AML-193 (cell line): Measurements from ENCODE around the gene MYO5B.
"Not testable (repeated sequence)": the region's sequence is repeated elsewhere in the genome, so short reads cannot be mapped to it uniquely, and the experiment has no call there.

Experiments used
- DNase-seq, 2 experiments: peaks; one replicate each; lab custom pipeline; 2025; lab: John Stamatoyannopoulos, UW

MYO5B gene

DNA sequence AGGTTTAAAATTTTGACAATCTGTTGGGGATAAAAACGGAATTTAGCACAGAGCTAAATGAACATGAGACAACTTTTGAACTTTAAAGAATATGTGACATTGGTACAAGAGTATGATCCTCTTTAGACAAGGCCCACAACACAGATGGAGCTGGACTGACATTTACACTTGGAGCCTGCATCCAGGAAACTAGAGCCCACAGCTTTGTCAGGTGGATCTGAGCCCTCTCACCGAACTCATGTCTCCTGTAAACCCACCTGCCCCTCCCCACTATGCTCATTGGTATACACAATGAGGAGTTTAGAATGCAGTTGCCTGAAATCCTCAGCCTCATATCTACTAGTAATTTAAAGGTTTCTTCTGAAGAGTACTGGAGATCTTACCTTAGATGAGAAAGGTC lies 359.5 kb downstream of the MYO5B start:
- no peak for DNase-seq

DNA sequence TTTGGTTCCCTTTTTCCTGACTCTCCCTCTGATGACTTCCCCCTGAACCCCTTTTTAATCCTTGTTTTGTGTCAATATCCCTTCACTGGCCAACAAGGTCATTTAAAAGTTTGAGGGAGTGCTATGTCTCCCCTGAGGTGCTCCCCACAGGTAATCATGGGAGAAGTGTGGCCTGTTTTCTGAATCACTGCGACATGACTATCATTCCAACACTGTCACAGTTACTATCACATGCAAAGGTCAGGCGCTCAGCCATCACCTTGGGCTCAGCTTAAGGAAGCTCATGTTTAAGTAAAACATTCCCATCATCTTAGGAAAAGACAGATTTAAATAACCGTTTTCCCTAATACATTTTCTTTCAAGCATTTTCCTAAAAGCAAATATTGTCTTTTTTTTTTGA lies 360.7 kb downstream of the MYO5B start:
- DNase-seq, result no peak

DNA sequence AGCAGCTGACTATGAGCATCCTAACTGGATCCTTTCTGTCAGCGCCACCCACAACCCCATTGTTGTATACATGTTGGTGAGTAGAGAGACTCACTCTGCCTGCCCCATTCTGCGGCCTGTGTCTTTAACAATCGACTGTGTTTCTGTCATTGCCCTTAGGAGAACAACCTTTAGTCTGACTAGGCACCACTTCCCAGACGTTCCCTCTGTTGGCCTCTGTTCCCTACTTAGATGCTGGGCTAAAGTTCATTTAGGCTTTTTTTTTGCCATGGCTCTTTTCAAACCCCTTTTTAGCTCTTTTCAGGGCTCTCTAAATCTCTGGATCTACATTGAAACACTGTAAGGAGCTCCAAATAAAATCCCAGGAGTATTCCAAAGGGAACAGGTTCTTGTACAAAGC lies 361.1 kb downstream of the MYO5B start:
- DNase-seq, result no peak

DNA sequence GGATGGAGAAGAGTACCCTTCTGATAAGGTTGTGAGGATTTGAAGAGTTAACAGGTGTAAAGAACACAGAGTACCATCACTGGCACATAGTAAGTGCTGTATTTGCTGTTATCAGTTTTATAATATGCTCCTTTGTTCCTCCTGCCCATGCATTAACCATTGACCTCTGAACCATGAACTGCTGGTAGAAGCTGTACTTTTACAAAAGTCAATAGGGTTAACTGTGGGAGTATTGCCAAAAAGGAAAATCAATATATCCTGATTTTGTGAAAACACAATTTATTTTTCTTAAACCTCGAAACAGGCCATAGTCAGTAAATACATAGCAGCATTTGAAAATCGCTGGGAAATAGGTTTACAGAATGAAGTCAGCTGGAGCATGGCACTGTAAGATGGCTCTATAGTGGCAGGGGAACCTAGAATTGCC lies 362.7 kb downstream of the MYO5B start:
- no peak for DNase-seq

DNA sequence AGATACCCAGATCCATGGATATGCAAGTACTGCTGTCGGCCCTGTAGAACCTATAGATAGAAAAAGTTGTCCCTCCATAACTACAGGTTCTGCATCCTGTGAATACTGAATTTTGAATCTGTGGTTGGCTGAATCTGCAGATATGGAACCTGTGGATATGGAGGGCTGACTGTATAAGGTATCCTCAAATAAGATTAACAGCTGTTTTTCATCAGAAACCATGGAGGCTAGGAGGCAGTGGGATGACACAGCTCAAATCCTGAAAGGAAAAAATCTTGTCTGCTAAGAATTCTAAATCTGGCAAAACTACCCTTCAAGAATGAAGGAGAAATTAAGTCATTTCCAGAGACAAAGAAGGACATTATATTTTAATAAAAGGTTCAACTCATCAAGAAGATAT lies 367.0 kb downstream of the MYO5B start:
- no peak for DNase-seq

DNA sequence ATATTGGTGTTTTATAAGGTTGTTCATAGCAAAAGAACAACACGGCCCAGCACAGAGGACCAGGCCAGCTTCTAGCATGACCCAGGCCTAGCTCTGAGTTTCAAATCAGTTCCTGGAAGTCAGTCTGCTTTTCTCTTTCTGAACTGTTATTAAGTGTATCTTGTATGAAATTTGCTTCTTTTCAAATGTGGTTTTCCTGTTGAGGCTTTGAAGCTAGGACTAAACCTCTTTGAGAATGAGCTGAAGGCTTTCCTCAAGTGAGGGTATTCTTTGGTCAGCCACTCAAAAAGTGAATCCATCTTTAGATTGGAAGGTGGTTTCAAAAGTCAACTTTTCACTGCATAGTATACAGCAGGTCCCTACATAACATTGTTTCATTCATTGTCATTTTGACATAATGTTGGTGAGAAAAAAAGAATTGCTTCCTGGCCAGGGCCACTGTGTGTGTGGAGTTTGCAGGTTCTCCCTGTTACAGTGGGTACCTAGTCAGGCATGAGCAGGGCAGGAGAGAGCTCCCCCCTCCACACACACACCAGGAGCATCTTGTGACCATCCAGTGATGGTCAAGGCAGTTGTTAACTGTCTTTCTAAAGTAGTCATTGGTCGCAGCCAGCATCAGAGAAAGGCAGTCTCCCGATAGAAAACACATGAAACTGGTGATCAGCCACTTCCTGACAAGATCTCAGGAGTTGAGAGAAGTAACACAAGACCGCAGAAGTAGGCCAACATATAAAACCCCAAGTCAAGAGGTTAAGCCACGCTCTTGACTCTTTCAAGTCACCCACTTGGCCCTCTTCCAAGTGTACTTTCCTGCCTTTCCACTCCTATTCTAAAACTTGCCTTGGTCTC lies 374.9 kb downstream of the MYO5B start:
- peak; percentile 12 to 24 for DNase-seq

DNA sequence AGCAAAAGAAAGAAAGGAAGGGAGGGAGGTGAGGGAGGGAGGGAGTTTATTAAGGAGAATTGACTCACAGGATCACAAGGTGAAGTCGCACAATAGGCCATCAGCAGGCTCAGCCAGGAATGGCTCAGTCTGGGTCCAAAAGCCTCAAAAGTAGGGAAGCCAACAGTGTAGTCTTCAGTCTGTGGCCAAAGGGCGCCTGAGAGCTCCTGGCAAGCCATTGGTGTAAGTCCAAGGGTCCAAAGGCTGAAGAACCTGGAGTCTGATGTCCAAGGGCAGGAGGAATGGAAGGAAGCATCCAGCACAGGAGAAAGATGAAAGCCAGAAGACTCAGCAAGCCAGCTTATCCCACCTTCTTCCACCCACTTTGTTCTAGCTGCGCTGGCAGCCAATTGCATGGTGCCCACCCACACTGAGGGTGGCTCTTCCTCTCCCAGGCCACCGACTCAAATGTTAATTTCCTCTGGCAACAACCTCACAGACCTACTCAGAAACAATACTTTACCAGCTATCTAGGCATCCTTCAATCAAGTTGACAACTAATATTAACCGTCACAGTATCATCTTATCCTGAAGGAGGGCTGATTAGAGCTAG lies 375.8 kb downstream of the MYO5B start:
- no peak for DNase-seq

DNA sequence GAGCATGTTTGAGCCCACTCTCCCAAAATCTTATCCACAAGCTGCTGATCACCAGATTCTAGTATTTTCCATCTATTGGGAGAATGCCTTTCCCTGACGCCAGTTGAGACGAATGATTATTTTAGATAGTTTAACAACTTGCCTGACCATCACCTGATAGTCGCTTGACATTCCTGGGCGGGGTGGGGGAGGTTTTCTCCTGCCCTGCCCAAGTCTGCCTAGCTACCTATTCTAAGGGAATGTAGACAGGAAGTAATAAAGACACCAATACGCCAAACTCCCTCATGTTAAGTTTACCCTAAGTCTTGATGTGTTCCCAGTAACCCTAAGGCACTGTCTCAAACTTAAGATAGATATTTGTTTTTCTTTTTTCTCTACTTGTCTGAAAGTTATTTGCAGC lies 377.0 kb downstream of the MYO5B start:
- no peak for DNase-seq

DNA sequence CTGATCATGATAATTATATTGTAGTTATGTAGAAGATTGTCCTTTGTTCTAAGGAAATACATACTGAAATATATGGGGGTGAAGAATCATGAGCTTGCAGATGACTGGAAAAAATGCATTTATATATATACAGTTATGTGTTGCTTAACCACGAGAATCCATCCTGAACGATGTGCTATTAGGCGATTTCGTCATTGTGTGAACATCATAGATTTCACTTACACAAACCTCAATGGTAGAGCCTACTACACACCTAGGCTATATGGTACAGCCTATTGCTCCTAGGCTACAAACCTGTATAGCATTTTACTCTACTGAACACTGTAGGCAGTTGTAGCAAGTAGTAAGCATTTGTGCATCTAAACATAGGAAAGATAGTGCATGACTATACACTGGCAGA lies 379.0 kb downstream of the MYO5B start:
- DNase-seq, result peak in 1 of 2 experiments; percentile 1

DNA sequence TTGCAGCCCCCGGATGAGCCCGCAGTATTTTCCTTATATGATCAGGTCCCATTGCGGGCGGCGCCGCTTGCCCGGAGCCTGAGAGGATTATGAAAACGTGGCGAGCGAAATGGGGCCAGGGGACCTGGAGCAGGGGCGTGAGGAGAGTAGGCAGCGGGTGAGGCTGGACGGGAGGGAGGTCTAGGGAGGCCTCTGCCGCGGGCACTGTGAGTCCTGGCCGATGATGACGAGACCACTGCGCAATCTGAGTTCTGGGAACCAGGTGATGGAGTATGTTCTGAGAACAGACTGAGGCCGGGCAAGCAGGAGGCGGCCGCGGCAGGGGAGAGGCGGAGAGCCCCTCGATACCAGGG lies 380.8 kb downstream of the MYO5B start:
- DNase-seq, result peak; percentile 44 to 52

DNA sequence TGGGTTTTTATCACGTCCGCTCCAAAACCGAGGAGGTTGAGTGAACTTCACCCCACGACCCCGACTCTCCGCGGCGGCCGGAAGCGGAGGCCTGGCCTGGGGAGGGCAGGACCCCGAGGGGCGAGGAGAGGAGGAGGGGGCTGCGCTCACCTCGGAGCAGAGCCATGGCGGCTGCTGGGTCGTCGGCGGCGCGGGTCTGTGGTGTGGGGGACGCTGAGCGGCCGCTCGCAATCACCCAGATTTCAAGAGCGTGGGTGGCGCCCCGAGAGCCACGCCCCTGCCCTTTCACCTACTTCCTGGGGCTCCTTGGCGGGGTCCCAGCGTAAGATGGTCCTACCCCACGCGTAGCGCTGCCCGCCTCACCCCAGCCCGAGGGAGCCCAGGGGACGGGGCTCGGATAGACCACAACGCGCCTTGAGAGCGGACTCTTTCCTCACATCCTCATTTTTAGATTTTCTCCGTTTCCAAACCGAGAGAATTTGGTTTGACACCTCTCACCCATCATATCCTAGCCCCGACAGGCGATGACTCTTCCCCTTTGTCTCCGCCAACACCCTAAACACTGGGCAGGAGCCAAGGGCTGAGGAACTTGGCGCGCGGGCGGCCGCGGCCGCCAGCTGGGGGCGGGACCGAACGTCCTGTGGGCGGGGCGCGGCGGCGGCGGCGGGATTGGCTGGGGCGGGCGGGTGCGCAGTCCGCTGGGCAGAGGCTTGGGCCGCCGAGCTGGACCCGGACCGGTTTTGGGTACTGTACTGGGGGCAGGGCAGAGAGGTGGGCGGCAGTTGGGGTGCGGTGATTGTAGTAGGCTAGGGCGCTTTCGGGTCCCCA lies 381.4 kb downstream of the MYO5B start, which contains the start of gene ACAA2:
Gene ACAA2, minus strand, starts transcription at position 215 of the 828 bp plus-strand sequence. Its CDS starts 49 bp downstream, at position 166.
- DNase-seq, result peak; percentile 74 to 75

DNA sequence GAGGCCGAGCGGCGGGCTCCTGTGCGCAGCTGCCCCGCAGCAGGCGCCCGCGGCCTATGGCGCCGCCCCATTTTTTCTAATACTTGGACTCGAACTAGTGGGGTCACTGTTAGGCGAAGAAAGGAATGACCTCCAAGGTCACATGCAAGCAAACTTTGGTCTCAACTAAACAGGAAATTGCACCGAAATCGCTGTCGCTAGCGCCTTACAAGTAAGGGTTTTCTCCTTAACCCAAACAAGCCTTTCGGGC lies 382.0 kb downstream of the MYO5B start:
- peak; percentile 28 to 38 for DNase-seq

DNA sequence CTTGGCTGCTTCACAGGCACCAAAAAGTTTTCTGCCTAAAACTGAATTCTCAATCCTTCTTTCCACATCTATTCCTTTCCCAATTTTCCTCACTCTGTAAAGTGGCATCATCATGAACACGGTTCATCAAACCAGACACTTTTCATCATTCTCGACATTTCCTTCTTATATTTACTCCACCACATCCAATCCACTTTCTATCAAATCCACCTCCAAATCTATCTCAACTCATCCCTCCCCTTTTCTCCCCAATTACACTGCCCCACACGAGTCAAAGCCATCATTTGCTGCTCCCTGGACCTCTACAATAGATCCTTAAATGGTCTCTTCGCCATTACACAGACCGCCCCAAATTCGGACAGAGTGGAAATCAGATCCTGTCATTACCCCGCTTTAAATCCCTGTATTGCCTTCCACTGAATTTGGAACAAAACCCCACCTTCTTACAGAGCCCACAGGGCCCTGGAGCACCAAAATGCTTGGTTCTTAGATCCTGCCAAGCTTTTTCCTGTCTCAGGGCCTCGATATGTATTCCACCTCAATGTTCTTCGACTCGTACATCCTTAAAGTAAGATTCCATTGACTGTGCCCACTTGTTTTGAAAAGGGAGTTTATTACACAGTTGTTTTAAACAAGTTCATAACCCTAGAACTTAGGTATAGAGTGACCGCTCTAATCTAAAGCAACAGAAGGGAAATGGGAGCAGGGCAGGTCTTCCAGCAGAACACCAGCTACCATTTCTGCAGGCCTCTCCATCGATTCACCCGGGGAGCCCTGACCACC lies 382.5 kb downstream of the MYO5B start:
- DNase-seq, result no peak

DNA sequence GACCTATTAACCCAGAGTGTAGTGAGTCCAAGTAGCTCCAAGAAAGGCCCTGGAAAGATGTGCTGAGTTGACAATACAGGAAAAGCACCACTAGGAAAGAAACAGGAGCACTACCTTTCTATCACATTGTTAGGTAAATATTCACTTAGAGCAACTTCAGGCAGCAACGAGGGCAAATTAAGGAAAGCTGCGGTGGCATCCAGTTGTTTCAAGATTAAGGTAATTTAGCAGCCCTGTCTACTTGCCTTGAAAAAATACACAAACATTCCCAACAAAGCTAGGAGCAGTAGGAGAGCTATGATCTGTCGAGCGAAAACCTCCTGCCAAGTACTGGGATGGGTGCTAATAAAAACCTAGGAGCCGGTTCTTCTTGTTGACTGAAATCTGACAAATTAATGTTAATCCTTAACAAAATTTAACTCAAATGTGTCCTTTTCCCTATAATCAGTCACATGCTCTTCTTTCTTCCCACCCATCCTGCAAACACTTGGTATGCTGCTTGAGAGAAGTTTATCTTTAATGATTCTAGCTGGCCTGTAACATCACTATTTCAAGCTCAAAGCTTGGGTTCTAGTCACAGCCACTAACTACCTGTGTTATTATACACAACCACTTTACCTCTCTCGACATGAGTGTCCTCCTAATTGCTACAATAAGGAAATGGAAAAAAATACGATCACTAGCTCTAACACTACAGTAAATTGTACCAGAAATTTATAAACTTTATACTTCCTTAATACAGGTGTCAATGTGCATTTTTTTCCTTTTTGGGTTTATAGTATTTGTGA lies 383.6 kb downstream of the MYO5B start:
- no peak for DNase-seq

DNA sequence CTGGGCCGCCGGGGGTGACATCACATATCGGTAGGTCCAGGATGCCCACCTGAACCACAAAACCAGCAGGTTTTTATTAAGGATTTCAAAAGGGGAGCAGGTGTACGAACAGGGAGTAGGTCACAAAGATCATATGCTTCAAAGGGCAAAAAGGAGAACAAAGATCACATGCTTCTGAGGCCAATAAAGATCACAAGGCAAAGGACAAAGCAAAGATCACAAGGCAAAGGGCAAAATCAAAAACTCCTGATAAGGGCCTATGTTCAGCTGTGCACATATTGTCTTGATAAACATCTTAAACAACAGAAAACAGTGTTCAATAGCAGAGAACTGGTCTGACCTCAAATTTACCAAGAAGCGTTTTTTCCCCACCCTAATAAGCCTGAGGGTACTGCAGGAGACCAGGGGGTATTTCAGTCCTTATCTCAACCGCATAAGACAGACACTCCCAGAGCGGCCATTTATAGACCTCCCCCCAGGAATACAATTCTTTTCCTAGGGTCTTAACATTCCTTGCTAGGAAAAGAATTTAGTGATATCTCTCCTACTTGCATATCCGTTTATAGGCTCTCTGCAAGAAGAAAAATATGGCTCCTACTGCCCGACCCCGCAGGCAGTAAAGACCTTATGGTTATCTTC lies 386.3 kb downstream of the MYO5B start:
- DNase-seq, result not testable (repeated sequence)

DNA sequence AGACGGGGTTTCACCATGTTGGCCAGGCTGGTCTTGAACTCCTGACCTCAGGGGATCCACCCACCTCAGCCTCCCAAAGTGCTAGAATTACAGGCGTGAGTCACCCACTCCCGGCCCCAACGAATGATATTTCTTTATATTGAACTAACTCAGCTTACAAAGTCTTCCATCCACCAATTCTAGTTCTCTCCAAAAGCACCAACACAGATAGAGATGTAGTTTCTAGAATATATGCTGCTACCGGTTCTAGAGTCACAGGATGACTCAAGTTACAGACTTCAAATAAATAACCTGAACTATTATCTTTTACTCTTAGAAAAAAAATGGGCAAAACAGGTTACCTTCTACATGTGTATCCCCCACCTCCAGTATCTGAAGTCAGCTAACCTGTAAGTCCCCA lies 390.9 kb downstream of the MYO5B start:
- DNase-seq, result no peak

DNA sequence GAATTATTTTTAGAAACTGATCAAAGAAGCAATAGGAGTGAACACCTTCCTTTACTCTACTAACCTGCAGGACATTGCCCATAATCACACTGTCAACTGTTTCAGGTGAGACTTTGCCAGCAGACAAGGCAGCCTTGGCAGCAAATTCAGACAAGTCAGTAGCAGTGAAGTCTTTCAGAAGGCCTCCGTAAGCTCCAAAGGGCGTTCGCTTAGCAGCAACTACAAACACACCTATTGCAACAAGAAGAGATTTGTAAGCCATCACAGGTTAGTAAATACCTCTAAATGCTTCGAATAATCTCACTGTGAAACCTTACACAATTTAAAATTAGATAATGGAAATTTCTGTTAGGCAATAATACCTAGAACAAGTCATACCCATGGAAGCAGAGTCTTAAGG lies 392.3 kb downstream of the MYO5B start:
- no peak for DNase-seq

DNA sequence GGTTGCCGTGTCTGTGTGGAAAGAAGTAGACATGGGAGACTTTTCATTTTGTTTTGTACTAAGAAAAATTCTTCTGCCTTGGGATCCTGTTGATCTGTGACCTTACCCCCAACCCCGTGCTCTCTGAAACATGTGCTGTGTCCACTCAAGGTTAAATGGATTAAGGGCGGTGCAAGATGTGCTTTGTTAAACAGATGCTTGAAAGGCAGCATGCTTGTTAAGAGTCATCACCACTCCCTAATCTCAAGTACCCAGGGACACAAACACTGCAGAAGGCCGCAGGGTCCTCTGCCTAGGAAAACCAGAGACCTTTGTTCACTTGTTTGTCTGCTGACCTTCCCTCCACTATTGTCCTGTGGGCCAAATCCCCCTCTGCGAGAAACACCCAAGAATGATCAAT lies 394.5 kb downstream of the MYO5B start:
- DNase-seq, result not testable (repeated sequence)

DNA sequence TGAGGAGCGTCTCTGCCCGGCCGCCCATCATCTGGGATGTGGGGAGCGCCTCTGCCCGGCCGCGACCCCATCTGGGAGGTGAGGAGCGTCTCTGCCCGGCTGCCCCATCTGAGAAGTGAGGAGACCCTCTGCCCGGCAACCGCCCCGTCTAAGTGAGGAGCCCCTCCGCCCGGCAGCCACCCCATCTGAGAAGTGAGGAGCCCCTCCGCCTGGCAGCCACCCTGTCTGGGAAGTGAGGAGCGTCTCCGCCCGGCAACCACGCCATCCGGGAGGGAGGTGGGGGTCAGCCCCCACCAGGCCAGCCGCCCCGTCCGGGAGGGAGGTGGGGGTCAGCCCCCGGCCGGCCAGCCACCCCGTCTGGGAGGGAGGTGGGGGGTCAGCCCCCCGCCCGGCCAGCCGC lies 395.1 kb downstream of the MYO5B start:
- DNase-seq, result not testable (repeated sequence)

DNA sequence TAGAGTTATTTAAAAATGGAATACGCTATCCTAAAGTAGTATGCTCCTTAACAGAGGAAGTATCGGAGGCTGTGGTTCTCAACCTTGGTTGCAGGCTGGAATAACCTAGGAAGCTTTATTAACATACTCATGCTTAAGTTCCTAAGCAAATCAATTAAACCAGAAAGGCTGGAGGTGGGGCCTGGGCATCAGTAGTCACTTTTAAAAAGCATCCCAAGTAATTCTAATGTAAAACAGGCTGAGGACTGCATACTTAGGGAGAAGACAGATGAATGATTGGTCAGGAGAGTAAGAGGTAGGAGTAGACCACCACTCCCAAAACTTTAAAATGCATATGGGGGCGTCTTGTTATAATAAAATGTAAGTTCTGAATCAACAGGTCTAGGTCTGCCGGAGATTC lies 396.9 kb downstream of the MYO5B start:
- DNase-seq, result no peak
